Loucy (cell line): ENCODE results near the gene PNP.

Experiments used
- CTCF ChIP-seq: fragments of 200-600 bp; sonication (generic); conservative IDR thresholded peaks from 2 replicates; pipeline ENCODE4 v1.5.1; 2014; ENCODE audit warnings: mild to moderate bottlenecking, antibody characterized with exemption, low read length
- EZH2phosphoT487 ChIP-seq: fragments of 200-600 bp; IDR thresholded peaks from 2 replicates; pipeline ENCODE4 v1.6.1; 2018; ENCODE audit warnings: antibody characterized with exemption, mild to moderate bottlenecking, moderate library complexity, borderline replicate concordance

- TF ChIP-seq CTCF (peak; percentile 59), EZH2phosphoT487 (no peak)
Measured at GRCh38 chr14:20487396-20487725, 18.2 kb downstream of the PNP start.
